HL-60/S4 treated with retinoic acid at 250 ng/mL for 4 days and 3 days (cell line): Measurements from ENCODE around the gene USP9Y.

Source experiments
- in situ Hi-C: fragments of 300-500 bp; cut with MboI; formaldehyde crosslinking; loops from 2 replicates; pipeline ENCODE4 v1.7.0; 2022; ENCODE audit warnings: low sequenced_read_pairs

Gene USP9Y

GRCh38 chrY:12765976-12766375, 64.9 kb downstream of the USP9Y start:
- in situ Hi-C loops: no loop called here

- in situ Hi-C loops: no loop called here
Observed at GRCh38 chrY:12784521-12784920, 83.5 kb downstream of the USP9Y start.

- in situ Hi-C loops: no loop called here
Observed at GRCh38 chrY:12793999-12794398, 93.0 kb downstream of the USP9Y start.

GRCh38 chrY:12808046-12808445, 107.0 kb downstream of the USP9Y start:
- in situ Hi-C loops: no loop called here

GRCh38 chrY:12809034-12809433, 108.0 kb downstream of the USP9Y start:
- in situ Hi-C loops: no loop called here

- in situ Hi-C loops: no loop called here
Observed at GRCh38 chrY:12823408-12823807, 122.4 kb downstream of the USP9Y start.

GRCh38 chrY:12826791-12827190, 125.8 kb downstream of the USP9Y start:
- in situ Hi-C loops: no loop called here

- in situ Hi-C loops: no loop called here
Observed at GRCh38 chrY:12833284-12833683, 132.3 kb downstream of the USP9Y start.

- in situ Hi-C loops: no loop called here
Observed at GRCh38 chrY:12837550-12837949, 136.5 kb downstream of the USP9Y start.

GRCh38 chrY:12841368-12841767, 140.3 kb downstream of the USP9Y start:
- in situ Hi-C loops: no loop called here

- in situ Hi-C loops: no loop called here
Observed at GRCh38 chrY:12846793-12847192, 145.8 kb downstream of the USP9Y start.

GRCh38 chrY:12855791-12856275, 154.8 kb downstream of the USP9Y start:
- in situ Hi-C loops: no loop called here

GRCh38 chrY:12867960-12868359, 166.9 kb downstream of the USP9Y start:
- in situ Hi-C loops: no loop called here

- in situ Hi-C loops: no loop called here
Observed at GRCh38 chrY:12896973-12897372, 195.9 kb downstream of the USP9Y start.

- in situ Hi-C loops: no loop called here
Observed at GRCh38 chrY:12898604-12899003, 197.6 kb downstream of the USP9Y start.

GRCh38 chrY:12904618-12905516, 203.8 kb downstream of the USP9Y start, which contains the start of gene DDX3Y:
TSS of gene DDX3Y (plus strand) at chrY:12904868. CDS start at chrY:12904937, 69 bp downstream.
- in situ Hi-C loops: no loop called here

- in situ Hi-C loops: no loop called here
Observed at GRCh38 chrY:12905517-12905872, 204.5 kb downstream of the USP9Y start.

GRCh38 chrY:12905895-12906294, 204.9 kb downstream of the USP9Y start:
- in situ Hi-C loops: no loop called here
